ENCODE data around the gene CBLC. TPM values are rescaled to one million over a fixed set of nuclear protein-coding genes. Genes with fewer than 3 reads are reported as not detected.
A peak's percentile ranks its signal among the peaks of the same experiment; 100 is the strongest.

CBLC gene
- total and polyA plus RNA-seq, 7 donors: 46.8 to 64.5 (median 58.0) TPM; not detected in 4

GRCh38 chr19:44757057-44757734 lies 20.5 kb upstream of the CBLC start:
- Histone ChIP-seq H3K4me1 (peaks cover 0 to 74% (median 69%) of the 10 kb centered on the region in 4 donors), H3K4me3 (peak overlapping the region; percentile 37 to 55 (median 52)), H3K27ac (peak overlapping the region; percentile 87 to 94 (median 91)), H3K27me3 (no peaks in the 10 kb centered on the region), H3K9me3 (no peaks in the 10 kb centered on the region), H3K36me3 (peaks cover 0 to 46% (median 10%) of the 10 kb centered on the region in 4 donors)
- peak; percentile 94 for DNase-seq
- 76 to 83% methylated on average over 53 of the region's 53 CpGs for WGBS, 2 donors
- no peak for TF ChIP-seq EP300 (IDR thresholded peaks at IDR 0.05)
- TF ChIP-seq POLR2AphosphoS5 (IDR thresholded peaks at IDR 0.05): peak; percentile 19 to 86 (median 61)
- intact Hi-C loops (cut with DNase I): loop anchor here (2.0 to 10.0 kb wide), 2 partner anchors 16 to 748 kb away; partner anchors contain the start of gene VASP

GRCh38 chr19:44757735-44758505 lies 19.8 kb upstream of the CBLC start:
- peak; percentile 90 for DNase-seq
- TF ChIP-seq POLR2AphosphoS5 (IDR thresholded peaks at IDR 0.05): peak; percentile 19 to 78 (median 76)
- peak in 1 of 4 donors; percentile 3 for TF ChIP-seq EP300 (IDR thresholded peaks at IDR 0.05)
- TF ChIP-seq POLR2A (IDR thresholded peaks at IDR 0.05): no peak
- TF ChIP-seq, protein P1, sequence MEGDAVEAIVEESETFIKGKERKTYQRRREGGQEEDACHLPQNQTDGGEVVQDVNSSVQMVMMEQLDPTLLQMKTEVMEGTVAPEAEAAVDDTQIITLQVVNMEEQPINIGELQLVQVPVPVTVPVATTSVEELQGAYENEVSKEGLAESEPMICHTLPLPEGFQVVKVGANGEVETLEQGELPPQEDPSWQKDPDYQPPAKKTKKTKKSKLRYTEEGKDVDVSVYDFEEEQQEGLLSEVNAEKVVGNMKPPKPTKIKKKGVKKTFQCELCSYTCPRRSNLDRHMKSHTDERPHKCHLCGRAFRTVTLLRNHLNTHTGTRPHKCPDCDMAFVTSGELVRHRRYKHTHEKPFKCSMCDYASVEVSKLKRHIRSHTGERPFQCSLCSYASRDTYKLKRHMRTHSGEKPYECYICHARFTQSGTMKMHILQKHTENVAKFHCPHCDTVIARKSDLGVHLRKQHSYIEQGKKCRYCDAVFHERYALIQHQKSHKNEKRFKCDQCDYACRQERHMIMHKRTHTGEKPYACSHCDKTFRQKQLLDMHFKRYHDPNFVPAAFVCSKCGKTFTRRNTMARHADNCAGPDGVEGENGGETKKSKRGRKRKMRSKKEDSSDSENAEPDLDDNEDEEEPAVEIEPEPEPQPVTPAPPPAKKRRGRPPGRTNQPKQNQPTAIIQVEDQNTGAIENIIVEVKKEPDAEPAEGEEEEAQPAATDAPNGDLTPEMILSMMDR (IDR thresholded peaks at IDR 0.05): peak in 2 of 4 experiments; percentile 23 to 24
- Histone ChIP-seq H3K36me3 (peaks cover 0 to 39% (median 10%) of the 10 kb centered on the region in 4 donors), H3K9me3 (no peaks in the 10 kb centered on the region), H3K27ac (peak overlapping the region; percentile 87 to 94 (median 91)), H3K4me3 (peak overlapping the region; percentile 37 to 55 (median 52)), H3K4me1 (peaks cover 0 to 67% (median 62%) of the 10 kb centered on the region in 4 donors), H3K27me3 (no peaks in the 10 kb centered on the region)
- intact Hi-C loops (cut with DNase I): loop anchor here (2.0 to 10.0 kb wide), 2 partner anchors 17 to 747 kb away; partner anchors contain the start of gene VASP
- WGBS, 2 donors: 70 to 75% methylated on average over 68 of the region's 68 CpGs

DNA sequence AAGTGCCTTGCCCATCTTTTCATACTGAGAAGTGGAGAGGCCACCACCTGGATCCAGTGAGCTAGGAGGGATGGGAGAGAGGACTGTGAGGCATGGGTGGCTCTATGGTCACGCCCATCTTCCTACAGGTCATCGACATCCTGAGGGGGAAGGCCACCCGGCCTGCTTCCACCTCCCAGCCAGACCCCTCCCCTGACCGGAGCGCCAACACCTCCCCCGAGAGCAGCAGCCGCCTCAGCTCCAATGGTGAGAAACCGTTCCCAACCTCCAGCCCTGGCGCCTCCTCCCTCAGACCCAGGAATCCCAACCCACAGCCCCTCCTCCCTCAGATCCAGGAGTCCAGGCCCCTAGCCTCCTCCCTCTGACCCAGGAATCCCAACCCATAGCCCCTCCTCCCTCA lies 19.1 kb upstream of the CBLC start:
- Histone ChIP-seq H3K27ac (peak overlapping the region; percentile 87 to 94 (median 91)), H3K36me3 (peaks cover 0 to 38% (median 10%) of the 10 kb centered on the region in 4 donors), H3K27me3 (no peaks in the 10 kb centered on the region), H3K4me3 (peak overlapping the region in 3 of 4 donors; percentile 49 to 55 (median 55)), H3K4me1 (peaks cover 0 to 60% (median 55%) of the 10 kb centered on the region in 4 donors), H3K9me3 (no peaks in the 10 kb centered on the region)
- 80 to 83% methylated on average over 9 of the region's 9 CpGs for WGBS, 2 donors
- intact Hi-C loops (cut with DNase I): loop anchor here (10.0 kb wide), 1 partner anchor 746 kb away; the partner anchor contains the start of gene VASP
- peak; percentile 72 for DNase-seq
- TF ChIP-seq POLR2AphosphoS5 (IDR thresholded peaks at IDR 0.05) (no peak), POLR2A (IDR thresholded peaks at IDR 0.05) (no peak), EP300 (IDR thresholded peaks at IDR 0.05) (no peak)
- TF ChIP-seq, protein P1 (IDR thresholded peaks at IDR 0.05): no peak

DNA sequence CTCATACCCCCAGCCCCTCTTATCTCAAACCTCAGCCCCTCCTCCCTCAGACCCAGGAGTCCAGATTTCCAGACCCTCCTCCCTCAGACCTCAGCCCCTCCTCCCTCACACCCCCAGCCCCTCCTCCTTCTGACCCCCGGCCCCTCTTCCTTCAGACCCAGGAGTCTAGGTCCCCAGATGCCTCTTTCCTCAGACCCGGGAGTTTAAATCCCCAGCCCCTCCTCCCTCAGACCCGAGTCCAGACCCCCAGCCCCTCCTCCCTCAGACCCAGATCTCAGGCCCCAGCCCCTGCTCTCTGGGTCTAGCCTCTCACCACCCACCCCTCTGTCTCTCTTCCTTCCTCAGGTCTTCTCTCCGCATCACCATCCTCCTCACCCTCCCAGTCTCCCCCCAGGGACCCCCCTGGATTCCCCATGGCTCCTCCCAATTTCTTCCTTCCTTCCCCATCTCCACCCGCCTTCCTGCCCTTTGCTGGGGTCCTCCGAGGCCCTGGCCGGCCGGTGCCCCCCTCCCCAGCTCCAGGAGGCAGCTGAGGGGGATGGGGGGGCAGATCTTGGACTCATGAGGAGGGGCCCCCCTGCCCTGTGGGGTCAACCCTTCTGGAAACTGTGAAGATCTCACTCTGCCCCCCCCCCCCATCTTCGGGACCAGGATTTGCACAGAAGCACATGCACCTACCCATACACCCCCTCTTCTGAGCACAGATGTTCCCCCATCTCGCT lies 18.4 kb upstream of the CBLC start:
- peak; percentile 64 for DNase-seq
- Histone ChIP-seq H3K27ac (peak overlapping the region in 3 of 4 donors; percentile 90 to 94 (median 92)), H3K4me1 (peaks cover 0 to 54% (median 48%) of the 10 kb centered on the region in 4 donors), H3K36me3 (peaks cover 0 to 38% (median 10%) of the 10 kb centered on the region in 4 donors), H3K4me3 (no peak overlapping the region), H3K9me3 (no peaks in the 10 kb centered on the region), H3K27me3 (no peaks in the 10 kb centered on the region)
- WGBS, 2 donors: 82 to 83% methylated on average over 10 of the region's 10 CpGs
- TF ChIP-seq POLR2AphosphoS5 (IDR thresholded peaks at IDR 0.05) (no peak), POLR2A (IDR thresholded peaks at IDR 0.05) (no peak), EP300 (IDR thresholded peaks at IDR 0.05) (no peak)
- TF ChIP-seq, protein P1 (IDR thresholded peaks at IDR 0.05): no peak
- intact Hi-C loops (cut with DNase I): loop anchor here (10.0 kb wide), 1 partner anchor 746 kb away; the partner anchor contains the start of gene VASP
